SH-SY5Y (cell line): ENCODE measurements around the gene SLC7A14.

ENCODE experiments used
- GATA2 ChIP-seq: IDR thresholded peaks from 2 replicates; pipeline ENCODE4 v1.6.1; 2011; ENCODE audit warnings: mild to moderate bottlenecking, low read depth, low read length
- GATA3 ChIP-seq: IDR thresholded peaks from 2 replicates; pipeline ENCODE4 v1.6.1; 2011; ENCODE audit warnings: low read depth, mild to moderate bottlenecking, low read length, moderate library complexity

DNA sequence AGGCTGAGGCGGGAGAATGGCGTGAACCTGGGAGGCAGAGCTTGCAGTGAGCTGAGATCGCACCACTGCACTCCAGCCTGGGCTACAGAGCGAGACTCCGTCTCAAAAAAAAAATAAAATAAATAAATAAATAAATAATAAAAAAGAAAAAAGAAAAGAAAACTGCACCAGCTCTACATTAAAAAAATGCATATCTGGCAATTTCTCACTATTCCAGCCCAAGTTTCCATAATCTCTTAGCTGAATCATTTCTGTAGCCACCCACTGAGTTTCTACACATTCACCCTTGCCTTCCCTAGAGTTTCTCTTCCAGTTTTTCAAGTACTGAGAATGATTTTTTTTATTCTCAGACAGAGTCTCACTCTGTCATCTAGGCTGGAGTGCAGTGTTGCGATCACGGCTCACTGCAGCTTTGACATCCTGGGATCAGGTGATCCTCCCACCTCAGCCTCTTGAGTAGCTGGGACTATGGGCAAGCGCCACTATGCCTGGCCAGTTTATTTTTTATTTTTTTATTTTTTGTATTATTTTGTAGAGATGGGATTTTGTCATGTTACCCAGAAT is 24.5 kb upstream of the SLC7A14 start:
- TF ChIP-seq GATA2 (no peak), GATA3 (no peak)
